HG03045 (cell line): ENCODE data around the gene ARPC1A.
A peak's percentile ranks its signal among the peaks of the same experiment; 100 is the strongest.
"Not testable (repeated sequence)": the region's sequence is repeated elsewhere in the genome, so short reads cannot be mapped to it uniquely, and the experiment has no call there.

Experiments
- ATAC-seq: cut with Tn5 transposase; IDR thresholded peaks from one replicate; pipeline ENCODE4 v1.9.1; 2021; ENCODE audit warnings: mild to moderate bottlenecking, moderate library complexity; ENCODE audit not compliant: unreplicated experiment

ARPC1A gene

DNA sequence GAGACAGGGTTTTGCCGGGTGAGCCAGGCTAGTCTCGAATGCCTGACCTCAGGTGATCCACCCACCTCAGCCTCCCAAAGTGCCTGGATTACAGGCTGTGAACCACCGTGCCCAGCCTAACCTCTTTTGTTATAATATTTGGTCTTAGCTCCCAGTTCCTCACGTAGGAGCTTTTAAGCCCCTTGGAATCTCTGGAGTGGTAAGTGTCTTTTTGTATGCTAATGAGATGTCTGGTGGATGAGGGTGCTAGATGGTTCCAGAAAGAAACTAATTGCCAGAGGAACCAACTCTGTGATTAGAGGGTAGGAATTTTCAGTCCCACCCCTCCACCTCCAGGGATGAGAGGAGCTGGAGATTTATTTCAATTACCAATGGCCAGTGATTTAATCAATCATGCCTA is 5.3 kb upstream of the ARPC1A start:
- no peak for ATAC-seq

GRCh38 chr7:99322659-99323058 is 3.0 kb upstream of the ARPC1A start:
- not testable (repeated sequence) for ATAC-seq

DNA sequence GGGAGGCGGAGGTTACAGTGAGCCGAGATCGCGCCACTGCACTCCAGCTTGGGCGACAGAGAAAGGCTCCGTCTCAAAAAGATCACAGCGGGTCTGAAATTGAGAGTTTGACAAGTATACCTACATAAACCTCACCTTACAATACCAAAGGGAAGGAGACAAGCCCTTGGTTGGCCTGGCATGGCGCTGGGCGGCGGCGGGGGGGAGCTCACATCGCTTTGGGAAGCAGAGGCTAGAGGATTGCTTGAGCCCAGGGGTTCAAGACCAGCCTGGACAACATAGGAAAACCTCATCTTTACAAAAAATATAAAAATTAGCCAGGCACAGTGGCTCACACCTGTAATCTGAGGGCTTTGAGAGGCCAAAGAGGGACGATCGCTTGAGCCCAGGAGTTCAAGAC is 1.1 kb upstream of the ARPC1A start:
- ATAC-seq, result no peak

- no peak for ATAC-seq
Observed at GRCh38 chr7:99325001-99325493, 651 bp upstream of the ARPC1A start.

GRCh38 chr7:99326408-99326782 is 697 bp downstream of the ARPC1A start:
- peak; percentile 7 for ATAC-seq

DNA sequence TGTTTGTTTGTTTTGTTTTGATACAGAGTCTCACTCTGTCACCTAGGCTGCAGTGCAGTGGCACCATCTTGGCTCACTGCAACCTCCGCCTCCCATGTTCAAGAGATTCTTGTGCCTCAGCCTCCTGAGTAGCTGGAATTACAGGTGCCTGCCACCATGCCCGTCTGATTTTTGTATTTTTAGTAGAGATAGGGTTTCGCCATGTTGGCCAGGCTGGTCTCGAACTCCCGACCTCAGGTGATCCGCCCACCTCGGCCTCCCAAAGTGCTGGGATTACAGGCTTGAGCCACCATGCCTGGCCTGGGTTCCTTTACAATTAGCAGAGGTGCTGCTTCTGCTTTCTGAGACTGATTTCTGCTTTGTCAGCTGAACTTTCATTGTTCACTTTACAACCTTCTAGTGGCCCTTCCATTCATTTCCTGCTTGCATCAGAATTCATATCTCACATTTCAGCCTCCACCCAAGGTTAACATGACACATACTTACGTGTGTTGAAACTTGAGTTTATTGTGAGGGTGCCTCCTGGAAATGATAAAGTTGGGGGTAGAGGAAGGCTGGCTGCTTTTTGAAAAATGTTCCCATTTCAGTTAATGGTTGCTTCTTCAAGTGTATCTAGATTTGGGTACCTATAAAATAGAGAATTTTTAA is 4.7 kb downstream of the ARPC1A start:
- ATAC-seq, result not testable (repeated sequence)

- no peak for ATAC-seq
Observed at GRCh38 chr7:99331002-99331401, 5.3 kb downstream of the ARPC1A start.

- ATAC-seq, result no peak
Observed at GRCh38 chr7:99339595-99339994, 13.9 kb downstream of the ARPC1A start.

DNA sequence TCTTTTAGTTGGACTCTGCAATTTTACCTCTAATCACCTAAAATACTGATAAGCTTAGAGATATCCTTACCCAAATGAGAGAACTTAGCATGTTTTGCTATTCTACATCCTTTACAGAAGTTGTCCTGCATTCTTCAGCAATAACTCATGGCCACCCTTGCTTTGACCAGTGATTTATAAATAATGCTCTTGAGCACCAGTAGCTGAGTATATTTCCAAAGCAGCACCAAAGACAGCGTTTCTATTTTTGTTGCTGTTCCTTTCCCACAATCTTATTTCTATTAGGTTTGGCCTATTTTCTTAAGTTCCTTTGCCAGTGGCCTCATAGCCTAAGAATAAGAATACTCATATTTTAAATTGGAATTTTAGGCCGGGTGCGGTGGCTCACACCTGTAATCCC is 15.0 kb downstream of the ARPC1A start:
- no peak for ATAC-seq

GRCh38 chr7:99344061-99344647 is 18.5 kb downstream of the ARPC1A start:
- ATAC-seq, result no peak

- ATAC-seq, result not testable (repeated sequence)
Observed at GRCh38 chr7:99350641-99351040, 24.9 kb downstream of the ARPC1A start.

DNA sequence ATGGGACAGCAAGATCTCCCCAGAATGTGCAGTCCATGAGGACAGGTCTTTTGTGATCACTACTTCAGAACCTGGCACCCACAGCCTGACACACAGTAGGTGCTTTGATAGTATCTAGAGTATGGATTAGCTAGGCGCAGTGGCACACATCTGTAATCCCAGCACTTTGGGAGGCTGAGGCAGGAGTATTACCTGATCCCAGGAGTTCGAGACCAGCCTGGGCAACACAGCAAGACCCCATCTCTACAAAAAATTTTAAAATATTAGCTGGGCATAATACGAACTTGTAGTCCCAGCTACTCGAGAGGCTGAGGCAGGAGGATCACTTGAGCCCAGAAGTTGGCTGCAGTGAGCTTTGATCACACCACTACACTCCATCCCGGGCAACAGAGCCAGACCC is 26.5 kb downstream of the ARPC1A start:
- ATAC-seq, result no peak

GRCh38 chr7:99355098-99355497 is 29.4 kb downstream of the ARPC1A start:
- no peak for ATAC-seq

GRCh38 chr7:99357701-99358490 is 32.2 kb downstream of the ARPC1A start:
- ATAC-seq, result no peak

DNA sequence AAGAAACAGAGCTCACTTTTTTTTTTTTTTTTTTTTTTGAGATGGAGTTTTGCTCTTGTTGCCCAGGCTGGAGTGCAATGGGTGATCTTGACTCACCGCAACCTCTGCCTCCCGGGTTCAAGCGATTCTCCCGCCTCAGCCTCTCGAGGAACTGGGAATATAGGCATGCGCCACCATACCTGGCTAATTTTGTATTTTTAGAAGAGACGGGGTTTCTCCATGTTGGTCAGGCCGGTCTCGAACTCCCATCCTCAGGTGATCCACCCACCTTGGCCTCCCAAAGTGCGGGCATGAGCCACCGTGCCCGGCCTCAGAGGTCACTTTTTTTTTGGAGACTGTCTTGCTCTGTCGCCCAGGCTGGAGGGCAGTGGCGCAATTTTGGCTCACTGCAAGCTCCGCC is 32.8 kb downstream of the ARPC1A start:
- ATAC-seq, result not testable (repeated sequence)

- no peak for ATAC-seq
Observed at GRCh38 chr7:99359465-99360154, 33.9 kb downstream of the ARPC1A start.

GRCh38 chr7:99362801-99363200 is 37.1 kb downstream of the ARPC1A start:
- ATAC-seq, result no peak

- no peak for ATAC-seq
Observed at GRCh38 chr7:99363286-99363685, 37.6 kb downstream of the ARPC1A start.

DNA sequence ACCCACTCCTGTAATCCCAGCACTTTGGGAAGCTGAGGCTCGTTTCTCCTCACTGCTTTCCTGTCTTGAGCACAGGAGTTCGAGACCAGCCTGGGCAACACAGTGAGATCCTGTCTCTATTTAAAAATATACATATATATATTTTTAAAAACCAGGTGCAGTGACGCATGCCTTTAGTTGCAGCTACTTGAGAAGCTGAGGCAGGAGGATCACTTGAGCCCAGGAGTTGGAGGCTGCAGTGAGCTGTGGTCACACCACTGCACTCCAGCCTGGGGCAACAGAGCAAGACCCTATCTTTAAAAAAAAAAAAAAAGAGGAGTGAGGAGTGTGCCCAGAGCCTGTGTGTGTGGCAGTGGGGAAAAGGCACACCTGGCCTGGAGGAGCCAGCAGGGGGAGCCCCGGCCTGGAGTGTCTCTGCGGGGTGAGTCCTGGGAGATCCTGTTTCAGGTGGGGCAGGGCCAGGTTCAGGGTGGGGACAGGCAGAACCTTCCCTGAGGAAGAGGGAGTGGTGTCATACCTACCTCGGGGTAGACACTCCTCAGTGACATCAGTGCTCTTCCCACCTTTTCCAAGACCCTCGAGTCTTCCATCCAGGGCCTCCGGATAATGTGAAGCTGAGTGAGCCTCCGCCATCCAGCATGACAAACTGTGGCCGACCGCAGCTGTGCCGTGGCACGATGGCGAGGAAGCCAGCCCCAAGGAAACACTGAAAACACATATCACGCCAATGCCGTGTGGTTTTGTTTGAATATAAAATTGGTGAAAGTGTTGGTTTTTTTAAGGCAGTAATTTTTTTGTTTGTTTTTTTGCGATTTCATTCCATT is 39.8 kb downstream of the ARPC1A start:
- ATAC-seq, result no peak

- ATAC-seq, result no peak
Observed at GRCh38 chr7:99366646-99367045, 40.9 kb downstream of the ARPC1A start.
